Upper lobe of left lung (tissue), 6 donors: ENCODE data around the gene EIF5AL1. TPM values are rescaled to one million over a fixed set of nuclear protein-coding genes. Genes with fewer than 3 reads are reported as not detected.

Experiments
- ATAC-seq, 2 donors: fragments of 200-7000 bp; cut with Tn5 transposase; one replicate each; pipeline ENCODE4 v1.9.1; 2022; ENCODE audit warnings: mild to moderate bottlenecking in 2 of 2, moderate library complexity in 2 of 2; ENCODE audit not compliant: low FRiP score in 2 of 2
- DNase-seq, 2 donors: peaks; one replicate each; pipeline ENCODE4 v3.0.0-alpha.2; 2019 to 2020
- H3K27ac ChIP-seq, 4 donors: fragments of 200-600 bp; sonication (generic); one replicate each; pipeline ENCODE4 v1.5.1; 2016 to 2019
- H3K27me3 ChIP-seq, 4 donors: fragments of 200-600 bp; sonication (generic); one replicate each; pipeline ENCODE4 v1.5.1; 2017 to 2019
- H3K36me3 ChIP-seq, 4 donors: fragments of 200-600 bp; sonication (generic); one replicate each; pipeline ENCODE4 v1.5.1; 2016 to 2019
- H3K4me1 ChIP-seq, 4 donors: fragments of 200-600 bp; sonication (generic); one replicate each; pipeline ENCODE4 v1.5.1; 2018 to 2019
- H3K4me3 ChIP-seq, 4 donors: fragments of 200-600 bp; sonication (generic); one replicate each; pipeline ENCODE4 v1.5.1; 2017 to 2019; ENCODE audit warnings: mild to moderate bottlenecking in 2 of 4, moderate library complexity in 1 of 4
- H3K9me3 ChIP-seq, 4 donors: fragments of 200-600 bp; sonication (generic); one replicate each; pipeline ENCODE4 v1.5.1; 2018 to 2019
- CTCF ChIP-seq, 6 experiments: fragments of 450-650 bp in 4 of 6; fragments of 200-600 bp in 2 of 6; sonication (generic) in 2 of 6; IDR thresholded peaks; one replicate each; pipeline ENCODE4 v1.5.1; 2016 to 2019; ENCODE audit warnings: antibody characterized with exemption in 6 of 6
- EP300 ChIP-seq, 4 donors: sonication (generic); formaldehyde crosslinking; IDR thresholded peaks; one replicate each; pipeline ENCODE4 v1.5.1; 2017; ENCODE audit warnings: antibody characterized with exemption in 4 of 4, control low read depth in 2 of 4
- POLR2A ChIP-seq, 4 donors: fragments of 450-650 bp; IDR thresholded peaks; one replicate each; pipeline ENCODE4 v1.5.1; 2016 to 2017; ENCODE audit warnings: antibody characterized with exemption in 4 of 4, mild to moderate bottlenecking in 2 of 4
- POLR2AphosphoS5 ChIP-seq, 2 donors: sonication (generic); formaldehyde crosslinking; IDR thresholded peaks; one replicate each; pipeline ENCODE4 v1.5.1; 2017; ENCODE audit warnings: antibody characterized with exemption in 2 of 2
- WGBS, 2 donors: methylation state at CpG; one replicate each; pipeline ENCODE4 v1.1.5; 2017 to 2018; 5-methylcytosine and 5-hydroxymethylcytosine counted together
- total RNA-seq, 6 donors: library from RNA; depleted of rRNA in 4 of 6; stranded (reverse); fragments of >200 nt in 4 of 6; gene quantifications; one replicate each; pipeline versions ENCODE4 v1.1.0 to v1.2.1, GENCODE V29; 2016 to 2021
- donor health status: DM: no; HTN: no; CAD: no; lungs with moderate emphysema.
- donor health status: DM: no; HTN: yes; CAD: no; lungs with severe emphysema.

EIF5AL1 gene
- total RNA-seq, 6 donors from 2014 or later: 0.07 to 0.37 (median 0.15) TPM; not detected in 2

GRCh38 chr10:79491143-79491835 lies 21.0 kb upstream of the EIF5AL1 start:
- H3K27me3 ChIP-seq: no peaks in the 10 kb centered on the region
- H3K9me3 ChIP-seq: no peaks in the 10 kb centered on the region
- no peak for TF ChIP-seq EP300 (IDR thresholded peaks at IDR 0.05)
- no peak for TF ChIP-seq POLR2A (IDR thresholded peaks at IDR 0.05)
- TF ChIP-seq CTCF (IDR thresholded peaks at IDR 0.05): no peak
- no peak for TF ChIP-seq POLR2AphosphoS5 (IDR thresholded peaks at IDR 0.05)
- H3K36me3 ChIP-seq: no peaks in the 10 kb centered on the region
- peaks cover 0 to 22% (median 14%) of the 10 kb centered on the region in 4 donors for H3K4me1 ChIP-seq
- no peak for ATAC-seq
- WGBS, 2 donors: 77 to 84% methylated on average over 5 to 6 of the region's 6 CpGs
- H3K27ac ChIP-seq: peak overlapping the region in 2 of 4 donors; percentile 26 to 36
- H3K4me3 ChIP-seq: no peak overlapping the region
- DNase-seq: no peak

- no peaks in the 10 kb centered on the region for H3K27me3 ChIP-seq
- no peak for DNase-seq
- H3K4me3 ChIP-seq: no peak overlapping the region
- no peak for ATAC-seq
- H3K4me1 ChIP-seq: peaks cover 0 to 22% (median 14%) of the 10 kb centered on the region in 4 donors
- no peaks in the 10 kb centered on the region for H3K9me3 ChIP-seq
- H3K27ac ChIP-seq: no peak overlapping the region
- H3K36me3 ChIP-seq: no peaks in the 10 kb centered on the region
- WGBS, 2 donors: 87 to 97% methylated on average over 5 to 6 of the region's 6 CpGs
- TF ChIP-seq POLR2A (IDR thresholded peaks at IDR 0.05): no peak
- TF ChIP-seq CTCF (IDR thresholded peaks at IDR 0.05): no peak
- TF ChIP-seq POLR2AphosphoS5 (IDR thresholded peaks at IDR 0.05): no peak
- TF ChIP-seq EP300 (IDR thresholded peaks at IDR 0.05): no peak
Measured at GRCh38 chr10:79492256-79492655, 20.1 kb upstream of the EIF5AL1 start.

GRCh38 chr10:79492839-79493238 lies 19.5 kb upstream of the EIF5AL1 start:
- H3K36me3 ChIP-seq: no peaks in the 10 kb centered on the region
- 75 to 78% methylated on average over 3 of the region's 3 CpGs for WGBS, 2 donors
- DNase-seq (no peak), ATAC-seq (no peak)
- H3K4me1 ChIP-seq: peaks cover 0 to 17% (median 8%) of the 10 kb centered on the region in 4 donors
- no peaks in the 10 kb centered on the region for H3K9me3 ChIP-seq
- no peak overlapping the region for H3K4me3 ChIP-seq
- no peaks in the 10 kb centered on the region for H3K27me3 ChIP-seq
- H3K27ac ChIP-seq: no peak overlapping the region
- no peak for TF ChIP-seq POLR2A (IDR thresholded peaks at IDR 0.05)
- no peak for TF ChIP-seq POLR2AphosphoS5 (IDR thresholded peaks at IDR 0.05)
- no peak for TF ChIP-seq EP300 (IDR thresholded peaks at IDR 0.05)
- no peak for TF ChIP-seq CTCF (IDR thresholded peaks at IDR 0.05)

- no peak for DNase-seq
- peaks cover 0 to 10% (median 0%) of the 10 kb centered on the region in 4 donors for H3K4me1 ChIP-seq
- no peak overlapping the region for H3K27ac ChIP-seq
- H3K27me3 ChIP-seq: no peaks in the 10 kb centered on the region
- no peak for ATAC-seq
- no peak overlapping the region for H3K4me3 ChIP-seq
- TF ChIP-seq CTCF (IDR thresholded peaks at IDR 0.05) (no peak), POLR2AphosphoS5 (IDR thresholded peaks at IDR 0.05) (no peak), POLR2A (IDR thresholded peaks at IDR 0.05) (no peak), EP300 (IDR thresholded peaks at IDR 0.05) (no peak)
- H3K36me3 ChIP-seq: no peaks in the 10 kb centered on the region
- H3K9me3 ChIP-seq: no peaks in the 10 kb centered on the region
- 60 to 75% methylated on average over 1 of the region's 1 CpG for WGBS, 2 donors
Measured at GRCh38 chr10:79493806-79494205, 18.5 kb upstream of the EIF5AL1 start.
